GM19468 (cell line): ENCODE results near the gene C12orf42.

ENCODE experiments used
- ATAC-seq: cut with Tn5 transposase; IDR thresholded peaks from one replicate; pipeline ENCODE4 v1.9.1; 2021; ENCODE audit warnings: mild to moderate bottlenecking, moderate library complexity, moderate number of reproducible peaks; ENCODE audit not compliant: unreplicated experiment; ENCODE audit errors: extremely low read depth

The C12orf42 gene

DNA sequence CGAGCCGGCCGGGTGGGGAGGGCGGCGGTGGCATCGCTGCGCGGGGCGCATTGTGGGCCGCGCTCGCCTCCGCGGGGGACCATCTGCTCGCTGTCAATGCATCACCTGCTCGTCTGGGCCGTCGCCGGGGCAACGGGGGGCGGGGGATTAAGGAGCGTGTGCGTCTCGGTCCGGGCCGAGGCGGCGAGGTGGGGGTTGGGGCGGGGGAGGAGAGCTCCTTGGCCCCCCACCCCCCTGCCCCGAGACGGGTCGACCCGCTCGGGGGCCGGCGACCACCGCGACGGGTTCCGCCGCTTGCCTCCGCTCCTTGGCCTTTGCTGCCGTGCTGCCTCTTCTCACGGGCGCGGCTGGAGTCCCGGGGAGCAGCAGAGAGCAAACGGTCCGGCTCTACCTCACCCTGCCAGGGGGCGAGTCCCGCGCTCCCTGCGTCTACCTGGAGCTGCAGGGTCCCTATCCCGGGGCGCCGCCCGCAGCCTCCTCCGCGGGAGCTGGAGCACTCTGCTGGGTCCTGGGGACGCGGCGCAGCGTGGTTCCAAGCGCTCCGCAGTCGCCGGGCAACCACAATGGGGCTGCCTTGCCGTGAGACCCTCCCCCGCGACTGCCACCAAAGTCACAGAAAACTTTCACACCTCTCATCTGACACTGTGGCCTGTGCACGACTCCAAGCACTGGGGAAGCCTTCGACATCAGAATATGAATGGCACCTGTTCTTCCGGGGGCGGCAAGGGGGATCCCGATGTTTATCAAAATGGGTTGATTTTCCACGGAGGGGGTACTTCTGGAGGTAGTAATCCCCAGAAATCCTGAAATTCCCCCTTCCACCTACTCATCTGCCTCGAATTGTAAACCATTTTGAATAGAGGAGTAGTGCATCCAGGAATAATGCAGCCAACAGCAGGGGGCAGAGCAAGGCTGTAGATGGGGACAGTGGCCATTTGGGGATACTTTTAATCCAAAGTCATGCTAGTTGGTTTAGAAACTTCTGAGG is at the start of gene C12orf42:
C12orf42 (minus strand) TSS at position 500 of the 988 bp plus-strand sequence. CDS start 17,542 bp downstream, outside the sequence.
- peak; percentile 44 for ATAC-seq

DNA sequence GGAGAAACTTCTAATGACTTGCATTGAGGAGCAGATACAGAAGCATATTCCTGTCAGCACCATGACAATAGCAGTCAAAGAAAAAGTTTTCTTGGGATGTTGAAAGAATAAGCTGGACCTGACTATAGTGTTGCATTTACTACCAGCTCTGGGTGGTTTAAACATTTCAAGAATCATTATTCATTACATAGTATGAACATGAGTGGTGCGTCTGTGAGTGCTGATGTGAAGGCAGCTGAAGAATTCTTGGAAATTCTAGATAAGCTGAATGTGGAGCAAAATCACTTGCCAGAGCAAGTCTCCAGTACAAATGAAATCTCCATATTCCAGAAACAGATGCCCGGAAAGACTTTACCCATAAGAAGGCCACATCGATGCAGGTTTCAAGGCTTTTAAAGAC is 46.3 kb upstream of the C12orf42 start:
- no peak for ATAC-seq

- no peak for ATAC-seq
Observed at GRCh38 chr12:103540319-103540718, 44.6 kb upstream of the C12orf42 start.

DNA sequence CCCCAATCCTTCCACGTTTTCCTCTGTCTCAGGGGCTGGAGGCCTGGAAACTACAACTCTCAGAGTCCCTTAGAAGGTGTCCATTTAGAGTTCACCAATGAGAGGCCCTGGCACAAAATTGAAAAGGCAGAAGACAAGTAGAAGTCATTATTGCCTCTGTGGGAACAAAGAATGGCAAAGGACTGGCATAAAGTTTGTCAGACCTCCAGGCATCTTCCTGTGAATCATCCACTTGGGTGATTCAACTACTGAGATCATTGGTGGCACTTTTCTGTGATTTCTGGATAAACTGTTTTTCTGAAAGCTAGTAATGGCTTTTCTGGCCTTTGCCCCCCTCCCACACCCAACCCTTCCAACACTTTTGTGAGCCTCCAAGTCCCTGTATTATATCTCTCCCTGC is 42.6 kb upstream of the C12orf42 start:
- no peak for ATAC-seq

DNA sequence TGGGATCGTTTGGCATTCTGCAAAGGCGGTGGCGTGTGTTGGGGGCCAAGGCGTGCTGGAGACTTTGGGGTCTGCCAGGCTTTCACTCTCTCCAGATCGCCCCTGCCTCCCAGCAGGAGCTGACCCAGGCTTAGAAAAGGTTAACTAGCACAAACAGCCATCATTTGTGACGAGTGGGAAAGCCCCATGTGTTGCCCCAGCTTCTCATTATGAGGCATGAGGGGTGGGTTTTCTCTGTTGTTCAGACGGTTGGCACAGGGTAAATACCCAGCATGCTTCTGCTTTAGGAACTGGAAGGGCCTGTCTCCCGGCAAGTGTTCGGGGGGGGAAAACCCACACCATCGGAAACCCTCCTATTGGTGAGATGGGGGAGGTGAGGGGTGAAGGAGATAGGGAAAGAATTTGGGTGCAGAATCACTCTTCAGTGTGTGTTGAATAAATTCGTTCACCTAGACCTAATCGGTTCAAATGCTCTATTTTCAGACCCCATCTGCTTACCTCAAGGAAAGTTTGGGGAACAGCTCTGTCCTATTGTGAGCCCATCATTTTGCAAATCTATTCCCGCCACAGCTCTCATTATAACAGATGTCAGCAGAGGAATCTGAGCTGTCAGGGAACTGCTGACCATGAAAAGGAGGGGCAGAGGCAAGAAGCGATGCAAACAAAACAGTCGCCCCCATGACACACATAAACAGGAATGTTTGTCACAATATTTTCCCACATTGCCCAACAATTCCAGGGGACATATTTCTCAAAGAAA is 34.7 kb upstream of the C12orf42 start:
- no peak for ATAC-seq

DNA sequence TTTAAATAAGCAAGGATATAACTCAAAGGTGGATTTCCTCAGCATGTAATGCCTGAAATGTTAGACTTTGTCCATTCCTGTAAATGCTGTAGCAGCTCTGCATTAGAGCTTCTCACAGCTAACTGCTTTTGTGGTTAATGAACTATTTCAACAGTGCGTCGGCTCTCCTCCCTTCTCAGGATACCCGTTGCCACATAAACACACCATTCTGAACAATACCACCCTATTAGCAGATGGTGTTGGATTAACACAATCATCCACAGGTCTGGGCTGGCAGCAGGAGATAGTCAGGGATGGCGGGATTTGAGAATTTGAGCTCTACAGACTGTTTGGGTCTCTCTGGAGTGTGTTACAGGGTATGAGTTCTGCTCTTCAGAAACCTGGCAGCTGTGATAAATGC is 33.5 kb upstream of the C12orf42 start:
- ATAC-seq: no peak

DNA sequence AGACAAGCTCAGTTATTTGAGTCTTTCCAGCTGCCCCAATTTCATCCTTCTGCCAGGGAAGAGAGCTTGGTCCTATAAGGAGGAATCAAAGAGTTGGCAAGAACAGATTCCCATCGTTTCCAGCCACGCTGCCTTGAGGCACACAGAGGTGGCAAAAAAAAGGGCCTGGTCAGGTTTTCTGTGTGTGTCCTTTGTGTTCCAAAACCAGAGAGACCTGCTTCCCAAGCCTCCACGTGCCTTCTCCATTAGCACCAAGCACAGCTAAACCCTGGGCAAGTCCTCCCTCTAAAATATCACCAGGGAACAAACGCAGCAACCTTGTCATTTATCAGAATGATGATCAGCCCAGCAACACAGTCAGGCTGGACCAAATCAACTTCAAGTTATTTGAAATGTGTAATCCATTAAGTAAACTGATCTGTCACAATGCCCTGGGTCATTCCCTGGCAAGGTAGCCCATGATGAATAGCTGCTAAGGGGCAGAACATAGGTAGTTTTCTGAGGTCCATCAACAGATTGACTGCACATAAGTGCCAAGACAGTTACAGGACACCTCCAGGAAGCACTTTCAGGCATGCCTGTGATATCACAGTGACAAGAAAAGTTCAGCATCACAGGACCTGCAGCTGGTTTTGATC is 28.6 kb upstream of the C12orf42 start:
- no peak for ATAC-seq

DNA sequence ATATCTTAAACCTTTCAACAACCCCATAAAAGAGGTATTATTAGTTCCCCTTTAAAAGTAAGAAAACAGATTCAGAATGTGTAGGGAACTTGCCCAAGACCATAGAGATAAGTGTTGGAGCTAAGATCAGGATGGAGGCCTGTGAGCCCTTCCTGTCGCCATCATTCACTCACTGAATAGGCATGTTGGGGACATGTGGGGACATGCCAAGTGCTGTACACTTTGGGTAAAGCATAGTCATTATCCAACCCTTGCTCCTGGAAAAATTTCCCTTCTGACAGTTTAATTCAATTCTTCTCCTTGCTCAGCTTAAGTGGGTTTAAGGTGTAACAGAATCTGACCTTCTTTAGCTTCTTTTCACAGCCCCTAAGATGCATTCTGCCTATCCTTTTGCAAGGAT is 28.0 kb upstream of the C12orf42 start:
- no peak for ATAC-seq

DNA sequence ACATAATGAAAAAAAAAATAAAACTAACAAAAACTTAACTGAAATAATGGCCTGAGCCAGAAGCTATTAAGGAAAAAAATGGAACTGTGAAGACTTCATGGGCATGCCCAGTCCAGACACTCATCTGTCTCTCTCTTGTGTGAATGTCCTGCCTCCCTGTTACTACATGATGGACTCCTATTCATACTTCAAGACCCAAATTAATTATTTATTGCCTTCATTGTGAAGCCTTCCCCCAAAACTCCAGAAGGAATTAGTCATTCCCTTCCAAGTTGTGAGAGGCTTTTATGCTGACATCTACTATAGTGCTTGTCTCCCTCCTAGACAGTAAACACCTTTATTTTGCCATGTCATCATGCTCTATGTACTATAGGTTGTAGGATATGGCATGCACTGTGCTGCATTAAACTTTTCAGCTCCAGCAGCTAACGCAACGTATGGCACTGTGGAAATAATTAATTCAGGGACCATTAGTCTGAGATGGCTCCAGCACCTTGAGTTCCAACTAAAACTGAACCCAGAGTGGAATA is 25.0 kb upstream of the C12orf42 start:
- no peak for ATAC-seq

DNA sequence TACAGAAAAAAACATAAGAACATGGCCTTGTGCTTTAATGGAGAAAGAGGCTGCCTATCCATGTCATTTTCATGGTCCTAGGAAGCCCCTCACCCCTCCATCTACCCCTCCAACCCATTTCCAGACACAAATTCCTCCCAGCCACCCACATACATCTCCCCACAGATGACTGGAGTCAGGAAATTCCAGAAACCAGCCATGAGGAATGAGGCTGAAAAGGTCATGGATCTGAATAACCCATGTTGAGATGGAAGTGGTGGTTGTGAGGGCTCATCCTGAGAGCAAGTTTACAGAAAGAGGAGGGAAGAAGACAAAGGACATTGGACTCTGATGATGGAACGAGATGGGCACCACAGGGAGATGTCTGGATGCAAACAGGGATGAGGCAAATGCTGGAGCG is 23.9 kb upstream of the C12orf42 start:
- ATAC-seq: no peak

DNA sequence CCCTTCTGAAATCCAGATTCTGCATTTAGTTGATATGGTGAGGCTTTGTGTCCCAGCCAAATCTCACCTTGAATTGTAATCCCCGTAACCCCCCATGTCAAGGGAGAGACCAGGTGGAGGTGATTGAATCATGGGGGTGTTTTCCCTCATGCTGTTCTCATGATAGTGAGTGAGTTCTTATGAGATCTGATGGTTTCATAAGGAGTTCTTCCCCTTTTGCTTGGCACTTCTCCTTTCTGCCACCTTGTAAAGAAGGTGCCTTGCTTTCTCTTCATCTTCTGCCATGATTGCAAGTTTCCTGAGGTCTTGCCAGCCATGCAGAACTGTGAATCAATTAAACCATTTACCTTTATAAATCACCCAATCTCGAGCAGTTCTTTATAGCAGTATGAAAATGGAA is 23.1 kb upstream of the C12orf42 start:
- no peak for ATAC-seq

GRCh38 chr12:103517161-103517560 is 21.4 kb upstream of the C12orf42 start:
- no peak for ATAC-seq

- ATAC-seq: no peak
Observed at GRCh38 chr12:103515341-103515740, 19.6 kb upstream of the C12orf42 start.

DNA sequence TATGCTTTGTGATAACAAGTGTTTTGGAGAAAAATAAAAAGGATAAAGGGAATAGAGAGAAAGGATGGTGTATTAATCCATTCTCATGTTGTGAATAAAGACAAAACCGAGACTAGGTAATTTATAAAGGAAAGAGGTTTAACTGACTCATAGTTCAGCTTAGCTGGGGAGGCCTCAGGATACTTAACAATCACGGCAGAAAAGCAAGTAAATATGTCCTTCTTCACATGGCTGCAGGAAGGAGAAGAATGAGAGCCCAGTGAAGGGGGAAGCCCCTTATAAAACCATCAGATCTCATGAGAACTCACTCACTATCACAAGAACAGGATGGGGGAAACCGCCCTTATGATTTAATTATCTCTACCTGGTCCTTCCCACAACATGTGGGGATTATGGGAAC is 18.1 kb upstream of the C12orf42 start:
- ATAC-seq: no peak

DNA sequence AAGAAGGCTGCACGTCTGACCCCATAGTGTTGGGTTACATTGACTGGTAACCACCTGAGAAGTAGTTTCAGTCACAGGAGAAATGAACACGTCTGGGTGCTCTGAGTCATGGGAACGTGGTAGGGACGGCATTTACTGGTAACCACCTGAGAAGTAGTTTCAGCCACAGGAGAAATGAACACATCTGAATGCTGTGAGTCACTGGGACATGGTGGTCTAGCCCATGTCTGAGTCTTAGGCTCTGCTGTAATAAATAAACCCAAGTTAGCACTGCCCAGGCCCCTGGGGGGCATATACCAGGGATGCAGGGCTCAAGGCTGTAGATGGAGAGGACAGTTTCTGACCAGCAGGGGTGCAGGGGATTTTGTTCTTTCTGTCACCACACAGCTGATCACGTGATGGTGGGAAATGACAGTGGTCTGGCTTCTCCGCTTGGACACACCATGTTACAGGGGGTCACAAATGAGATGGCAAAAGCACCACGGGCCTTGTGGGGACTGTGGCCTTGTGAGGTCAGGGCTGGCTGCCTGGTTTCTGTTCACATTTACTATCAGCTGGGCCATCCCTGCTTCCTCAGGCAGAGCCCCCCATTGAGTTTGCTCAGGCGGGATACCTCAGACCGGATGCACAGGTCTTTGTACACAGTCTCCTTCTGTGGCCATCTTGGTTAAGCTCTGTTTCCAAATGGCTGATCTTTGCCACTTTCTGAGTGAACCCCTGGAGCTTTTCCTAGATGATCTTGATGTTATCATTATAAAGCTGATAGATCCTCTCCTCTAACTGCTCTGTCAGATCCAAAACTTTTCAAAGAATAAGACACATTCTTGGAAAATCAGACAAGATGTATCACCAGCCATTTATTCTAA is 9.8 kb upstream of the C12orf42 start:
- ATAC-seq: peak; percentile 92

DNA sequence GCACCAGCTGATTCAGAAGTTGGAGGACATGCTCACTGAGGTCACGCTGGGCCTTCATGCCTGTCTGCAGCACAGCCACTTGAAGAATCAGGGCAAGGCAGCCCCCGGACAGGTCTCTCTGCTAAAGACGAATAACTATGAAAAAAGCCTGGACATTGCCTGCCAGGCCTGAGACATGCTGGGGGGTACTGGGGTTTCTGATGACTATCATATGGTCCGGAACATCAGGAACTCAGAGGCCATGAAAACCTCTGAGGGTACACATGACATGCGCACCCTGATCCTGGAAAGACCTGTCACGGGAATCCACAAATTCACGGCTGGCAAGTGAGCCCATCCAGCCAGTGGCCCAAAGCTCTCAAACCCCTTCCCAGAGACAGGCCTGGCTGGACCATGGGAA is 8.8 kb upstream of the C12orf42 start:
- no peak for ATAC-seq

DNA sequence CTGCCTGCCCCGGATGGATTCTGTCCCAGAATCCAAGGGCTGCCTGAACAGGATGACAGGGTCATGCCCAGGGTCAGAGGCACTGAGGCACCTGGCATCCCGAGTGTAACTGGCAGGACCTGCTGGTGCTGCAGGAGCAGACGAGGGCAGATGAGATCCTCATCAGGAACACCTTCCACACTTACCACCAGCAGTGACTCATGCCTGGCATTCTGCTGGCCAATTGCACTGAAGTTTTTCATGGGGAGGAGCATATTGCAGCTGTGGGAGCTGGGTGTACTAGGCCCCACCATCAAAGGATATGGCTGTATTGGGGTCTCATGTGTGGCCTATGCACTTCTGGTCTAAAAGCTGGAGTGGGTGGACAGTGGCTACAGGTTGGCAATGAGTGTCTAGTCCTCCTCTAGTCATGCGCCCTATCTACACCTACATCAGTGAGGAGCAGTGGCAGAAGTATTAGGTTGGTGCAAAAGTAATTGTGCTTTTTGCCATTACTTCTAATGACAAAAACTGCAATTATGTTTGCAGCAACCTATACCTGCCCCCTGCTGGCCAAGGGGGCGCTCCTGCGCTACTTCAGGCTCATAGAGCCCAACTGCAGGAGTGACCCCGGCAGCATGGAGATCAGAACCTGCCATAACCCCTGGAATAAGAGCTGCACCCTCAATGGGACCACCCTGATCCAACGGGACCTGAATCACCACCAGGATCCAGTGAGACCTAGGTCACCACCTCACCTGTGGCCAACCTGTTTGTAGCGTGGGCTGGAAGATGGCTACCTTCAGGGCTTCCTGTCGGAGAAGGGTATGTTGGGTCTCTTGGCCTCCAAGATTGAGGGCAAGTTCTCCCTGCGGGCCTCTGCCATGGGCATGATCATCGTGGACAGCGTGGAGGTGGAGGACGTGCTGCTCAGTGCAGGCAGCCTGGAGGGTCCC is 8.0 kb upstream of the C12orf42 start:
- ATAC-seq: no peak

GRCh38 chr12:103501447-103501846 is 5.7 kb upstream of the C12orf42 start:
- no peak for ATAC-seq
